ENCODE data around the gene TPRG1. TPM values are rescaled to one million over a fixed set of nuclear protein-coding genes. Genes with fewer than 3 reads are reported as not detected.
"Not testable (repeated sequence)": the region's sequence is repeated elsewhere in the genome, so short reads cannot be mapped to it uniquely, and the experiment has no call there.

The TPRG1 gene
- total and polyA plus RNA-seq, 7 donors = 0.23 to 9.1 (median 3.2) TPM

GRCh38 chr3:189324538-189325138 is 152.9 kb downstream of the TPRG1 start:
- intact Hi-C loops (cut with DNase I) = no loop called here
- H3K4me1 ChIP-seq = no peaks in the 10 kb centered on the region
- DNase-seq = no peak
- no peak overlapping the region for H3K27ac ChIP-seq
- H3K9me3 ChIP-seq = no peaks in the 10 kb centered on the region
- TF ChIP-seq POLR2A (IDR thresholded peaks at IDR 0.05) (no peak), CTCF (IDR thresholded peaks at IDR 0.05) (no peak), EP300 (IDR thresholded peaks at IDR 0.05) (no peak), POLR2AphosphoS5 (IDR thresholded peaks at IDR 0.05) (no peak)
- H3K36me3 ChIP-seq = no peaks in the 10 kb centered on the region
- 8 to 18% methylated on average over 5 of the region's 5 CpGs for WGBS, 2 donors
- no peaks in the 10 kb centered on the region for H3K27me3 ChIP-seq
- no peak overlapping the region for H3K4me3 ChIP-seq

- intact Hi-C loops (cut with DNase I) = no loop called here
- WGBS, 2 donors = 49 to 69% methylated on average over 3 of the region's 3 CpGs
- Histone ChIP-seq H3K4me3 (no peak overlapping the region), H3K9me3 (no peaks in the 10 kb centered on the region), H3K27me3 (no peaks in the 10 kb centered on the region), H3K27ac (no peak overlapping the region), H3K36me3 (no peaks in the 10 kb centered on the region), H3K4me1 (no peaks in the 10 kb centered on the region)
- no peak for DNase-seq
- no peak for TF ChIP-seq CTCF (IDR thresholded peaks at IDR 0.05)
- no peak for TF ChIP-seq POLR2A (IDR thresholded peaks at IDR 0.05)
- TF ChIP-seq EP300 (IDR thresholded peaks at IDR 0.05) = no peak
- TF ChIP-seq POLR2AphosphoS5 (IDR thresholded peaks at IDR 0.05) = no peak
These were observed 153.7 kb downstream of the TPRG1 start for GRCh38 chr3:189325454-189325853.

GRCh38 chr3:189329630-189330029 is 157.9 kb downstream of the TPRG1 start:
- H3K4me1 ChIP-seq, DNase-seq: not testable (repeated sequence)
- 96 to 98% methylated on average over 4 of the region's 4 CpGs for WGBS, 2 donors

GRCh38 chr3:189330066-189330465 is 158.3 kb downstream of the TPRG1 start:
- WGBS, 2 donors = 86 to 91% methylated on average over 4 of the region's 4 CpGs
- H3K36me3 ChIP-seq = no peaks in the 10 kb centered on the region

More at GRCh38 chr3:189329630-189330029, 157.9 kb downstream of the TPRG1 start:
- H3K36me3 ChIP-seq; H3K27ac ChIP-seq; H3K9me3 ChIP-seq; H3K27me3 ChIP-seq; H3K4me3 ChIP-seq; intact Hi-C loops (cut with DNase I): not testable (repeated sequence)

GRCh38 chr3:189331002-189331418 is 159.2 kb downstream of the TPRG1 start:
- Histone ChIP-seq H3K4me1 (no peaks in the 10 kb centered on the region), H3K27me3 (no peaks in the 10 kb centered on the region), H3K36me3 (no peaks in the 10 kb centered on the region), H3K4me3 (no peak overlapping the region), H3K27ac (no peak overlapping the region), H3K9me3 (no peaks in the 10 kb centered on the region)
- no peak for DNase-seq
- intact Hi-C loops (cut with DNase I) = no loop called here
- WGBS, 2 donors = 79 to 86% methylated on average over 6 of the region's 6 CpGs
- TF ChIP-seq POLR2AphosphoS5 (IDR thresholded peaks at IDR 0.05) (no peak), POLR2A (IDR thresholded peaks at IDR 0.05) (no peak), CTCF (IDR thresholded peaks at IDR 0.05) (no peak), EP300 (IDR thresholded peaks at IDR 0.05) (no peak)

More at GRCh38 chr3:189330066-189330465, 158.3 kb downstream of the TPRG1 start:
- H3K9me3 ChIP-seq = no peaks in the 10 kb centered on the region
- no peaks in the 10 kb centered on the region for H3K27me3 ChIP-seq
- no peak for DNase-seq
- no peak overlapping the region for H3K27ac ChIP-seq
- no peak for TF ChIP-seq POLR2AphosphoS5 (IDR thresholded peaks at IDR 0.05)
- TF ChIP-seq CTCF (IDR thresholded peaks at IDR 0.05) = no peak
- TF ChIP-seq EP300 (IDR thresholded peaks at IDR 0.05) = no peak
- no peak for TF ChIP-seq POLR2A (IDR thresholded peaks at IDR 0.05)
- H3K4me3 ChIP-seq = no peak overlapping the region
- H3K4me1 ChIP-seq = no peaks in the 10 kb centered on the region
- intact Hi-C loops (cut with DNase I) = no loop called here
